ENCODE data around the gene HAL.

DNA sequence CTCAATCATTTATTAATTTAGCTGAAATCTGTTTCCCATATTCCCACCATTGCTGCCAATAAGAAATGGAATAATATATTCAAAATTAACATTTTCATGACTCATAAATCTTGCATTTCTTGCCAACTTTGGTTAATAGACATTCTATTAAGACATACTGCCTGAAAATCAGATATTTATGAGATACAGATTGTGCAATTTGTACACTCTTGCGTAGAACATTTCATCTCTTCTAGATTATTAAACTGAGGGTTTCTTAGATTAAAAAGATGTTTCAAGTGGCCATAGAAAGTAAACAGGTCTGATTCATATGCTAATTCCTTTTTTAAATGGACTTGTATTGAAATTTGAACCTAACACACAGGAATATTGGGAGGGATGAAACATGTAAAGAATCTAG, 30.2 kb upstream of the HAL start:
- TF ChIP-seq ZNF350 (tag by site-specific recombination; IDR thresholded peaks at IDR 0.05) = no peak
- TF ChIP-seq, protein P1, sequence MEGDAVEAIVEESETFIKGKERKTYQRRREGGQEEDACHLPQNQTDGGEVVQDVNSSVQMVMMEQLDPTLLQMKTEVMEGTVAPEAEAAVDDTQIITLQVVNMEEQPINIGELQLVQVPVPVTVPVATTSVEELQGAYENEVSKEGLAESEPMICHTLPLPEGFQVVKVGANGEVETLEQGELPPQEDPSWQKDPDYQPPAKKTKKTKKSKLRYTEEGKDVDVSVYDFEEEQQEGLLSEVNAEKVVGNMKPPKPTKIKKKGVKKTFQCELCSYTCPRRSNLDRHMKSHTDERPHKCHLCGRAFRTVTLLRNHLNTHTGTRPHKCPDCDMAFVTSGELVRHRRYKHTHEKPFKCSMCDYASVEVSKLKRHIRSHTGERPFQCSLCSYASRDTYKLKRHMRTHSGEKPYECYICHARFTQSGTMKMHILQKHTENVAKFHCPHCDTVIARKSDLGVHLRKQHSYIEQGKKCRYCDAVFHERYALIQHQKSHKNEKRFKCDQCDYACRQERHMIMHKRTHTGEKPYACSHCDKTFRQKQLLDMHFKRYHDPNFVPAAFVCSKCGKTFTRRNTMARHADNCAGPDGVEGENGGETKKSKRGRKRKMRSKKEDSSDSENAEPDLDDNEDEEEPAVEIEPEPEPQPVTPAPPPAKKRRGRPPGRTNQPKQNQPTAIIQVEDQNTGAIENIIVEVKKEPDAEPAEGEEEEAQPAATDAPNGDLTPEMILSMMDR (tag by site-specific recombination; IDR thresholded peaks at IDR 0.05) = no peak
- TF ChIP-seq, protein P2, sequence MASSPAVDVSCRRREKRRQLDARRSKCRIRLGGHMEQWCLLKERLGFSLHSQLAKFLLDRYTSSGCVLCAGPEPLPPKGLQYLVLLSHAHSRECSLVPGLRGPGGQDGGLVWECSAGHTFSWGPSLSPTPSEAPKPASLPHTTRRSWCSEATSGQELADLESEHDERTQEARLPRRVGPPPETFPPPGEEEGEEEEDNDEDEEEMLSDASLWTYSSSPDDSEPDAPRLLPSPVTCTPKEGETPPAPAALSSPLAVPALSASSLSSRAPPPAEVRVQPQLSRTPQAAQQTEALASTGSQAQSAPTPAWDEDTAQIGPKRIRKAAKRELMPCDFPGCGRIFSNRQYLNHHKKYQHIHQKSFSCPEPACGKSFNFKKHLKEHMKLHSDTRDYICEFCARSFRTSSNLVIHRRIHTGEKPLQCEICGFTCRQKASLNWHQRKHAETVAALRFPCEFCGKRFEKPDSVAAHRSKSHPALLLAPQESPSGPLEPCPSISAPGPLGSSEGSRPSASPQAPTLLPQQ (tag by site-specific recombination; IDR thresholded peaks at IDR 0.05) = no peak
- no peak for TF ChIP-seq ZNF2 (tag by site-specific recombination; IDR thresholded peaks at IDR 0.05)
- TF ChIP-seq, protein P3, sequence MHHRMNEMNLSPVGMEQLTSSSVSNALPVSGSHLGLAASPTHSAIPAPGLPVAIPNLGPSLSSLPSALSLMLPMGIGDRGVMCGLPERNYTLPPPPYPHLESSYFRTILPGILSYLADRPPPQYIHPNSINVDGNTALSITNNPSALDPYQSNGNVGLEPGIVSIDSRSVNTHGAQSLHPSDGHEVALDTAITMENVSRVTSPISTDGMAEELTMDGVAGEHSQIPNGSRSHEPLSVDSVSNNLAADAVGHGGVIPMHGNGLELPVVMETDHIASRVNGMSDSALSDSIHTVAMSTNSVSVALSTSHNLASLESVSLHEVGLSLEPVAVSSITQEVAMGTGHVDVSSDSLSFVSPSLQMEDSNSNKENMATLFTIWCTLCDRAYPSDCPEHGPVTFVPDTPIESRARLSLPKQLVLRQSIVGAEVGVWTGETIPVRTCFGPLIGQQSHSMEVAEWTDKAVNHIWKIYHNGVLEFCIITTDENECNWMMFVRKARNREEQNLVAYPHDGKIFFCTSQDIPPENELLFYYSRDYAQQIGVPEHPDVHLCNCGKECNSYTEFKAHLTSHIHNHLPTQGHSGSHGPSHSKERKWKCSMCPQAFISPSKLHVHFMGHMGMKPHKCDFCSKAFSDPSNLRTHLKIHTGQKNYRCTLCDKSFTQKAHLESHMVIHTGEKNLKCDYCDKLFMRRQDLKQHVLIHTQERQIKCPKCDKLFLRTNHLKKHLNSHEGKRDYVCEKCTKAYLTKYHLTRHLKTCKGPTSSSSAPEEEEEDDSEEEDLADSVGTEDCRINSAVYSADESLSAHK (tag by site-specific recombination; IDR thresholded peaks at IDR 0.05) = no peak
